Measurements from ENCODE around the gene LDLRAD4.

DNA sequence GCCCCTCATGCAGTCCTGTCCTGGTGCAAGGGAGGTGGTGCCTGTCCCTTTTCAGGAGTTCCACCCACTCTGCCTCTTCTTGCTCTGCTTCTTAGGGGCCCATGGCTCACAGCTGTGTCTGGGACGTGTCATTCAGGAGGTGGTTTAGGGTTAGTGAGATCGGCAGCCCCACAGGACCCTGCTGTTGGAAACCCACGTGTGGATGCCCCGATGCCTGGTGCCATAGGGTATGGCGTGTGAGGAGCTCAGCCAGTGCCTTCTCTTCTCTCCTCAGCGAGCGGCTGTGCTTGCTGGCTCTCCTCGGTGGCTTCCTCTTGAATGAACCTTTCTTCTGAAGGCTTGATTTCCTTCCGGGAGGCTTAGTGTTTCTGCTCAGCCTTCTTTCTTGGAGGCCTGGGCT, 55.2 kb downstream of the LDLRAD4 start:
- TF ChIP-seq POLR2A (IDR thresholded peaks at IDR 0.05; ENCODE audit: low read depth, low read length): no peak
- no peak for TF ChIP-seq POLR2AphosphoS5 (IDR thresholded peaks at IDR 0.05; ENCODE audit: low read depth, low read length)
- TF ChIP-seq TAF1 (IDR thresholded peaks at IDR 0.05; ENCODE audit: low read depth, low read length): no peak
- TF ChIP-seq POU2F2 (IDR thresholded peaks at IDR 0.05; ENCODE audit: low read depth, low read length): no peak

Data from GM12891 (cell line).